ENCODE results near the gene UFSP1.

The UFSP1 gene

GRCh38 chr7:100882201-100882600 is 7.3 kb downstream of the UFSP1 start:
- DNase-seq (ENCODE audit: low spot score): no peak

GRCh38 chr7:100881136-100881535 is 8.4 kb downstream of the UFSP1 start:
- no peak for DNase-seq (ENCODE audit: low spot score)

GRCh38 chr7:100880645-100881044 is 8.9 kb downstream of the UFSP1 start:
- DNase-seq (ENCODE audit: low spot score): no peak

- no peak for DNase-seq (ENCODE audit: low spot score)
These were observed 9.7 kb downstream of the UFSP1 start for GRCh38 chr7:100879685-100880261.

GRCh38 chr7:100878685-100879084 is 10.8 kb downstream of the UFSP1 start:
- DNase-seq (ENCODE audit: low spot score): no peak

GRCh38 chr7:100878013-100878412 is 11.5 kb downstream of the UFSP1 start:
- DNase-seq (ENCODE audit: low spot score): no peak

- DNase-seq (ENCODE audit: low spot score): peak; percentile 70
These were observed 14.2 kb downstream of the UFSP1 start for GRCh38 chr7:100875356-100875751.

GRCh38 chr7:100874577-100875355 is 14.7 kb downstream of the UFSP1 start, which contains the start of gene SRRT:
SRRT (plus strand) TSS chr7:100875103; CDS start chr7:100875591, 488 bp downstream.
- DNase-seq (ENCODE audit: low spot score): peak; percentile 99

GRCh38 chr7:100874300-100874576 is 15.3 kb downstream of the UFSP1 start:
- DNase-seq (ENCODE audit: low spot score): no peak

GRCh38 chr7:100873599-100874299 is 15.8 kb downstream of the UFSP1 start:
- no peak for DNase-seq (ENCODE audit: low spot score)

- no peak for DNase-seq (ENCODE audit: low spot score)
These were observed 21.6 kb downstream of the UFSP1 start for GRCh38 chr7:100867776-100868485.

GRCh38 chr7:100867040-100867775 is 22.3 kb downstream of the UFSP1 start, which contains the start of gene TRIP6:
TRIP6 (plus strand) TSS chr7:100867387; CDS start chr7:100867498, 111 bp downstream.
- DNase-seq (ENCODE audit: low spot score): peak; percentile 82

GRCh38 chr7:100866729-100867039 is 22.8 kb downstream of the UFSP1 start:
- DNase-seq (ENCODE audit: low spot score): no peak

- DNase-seq (ENCODE audit: low spot score): peak; percentile 77
These were observed 23.4 kb downstream of the UFSP1 start for GRCh38 chr7:100865938-100866728.

- peak; percentile 90 for DNase-seq (ENCODE audit: low spot score)
These were observed 24.1 kb downstream of the UFSP1 start for GRCh38 chr7:100865372-100865911.

GRCh38 chr7:100864263-100864845 is 25.2 kb downstream of the UFSP1 start:
- no peak for DNase-seq (ENCODE audit: low spot score)

GRCh38 chr7:100863406-100863950 is 26.0 kb downstream of the UFSP1 start:
- peak; percentile 64 for DNase-seq (ENCODE audit: low spot score)

GRCh38 chr7:100861616-100861985 is 27.9 kb downstream of the UFSP1 start:
- no peak for DNase-seq (ENCODE audit: low spot score)

- no peak for DNase-seq (ENCODE audit: low spot score)
These were observed 28.6 kb downstream of the UFSP1 start for GRCh38 chr7:100860702-100861615.
